Measurements from ENCODE around the gene ITIH6.
"Not testable (repeated sequence)": the region's sequence is repeated elsewhere in the genome, so short reads cannot be mapped to it uniquely, and the experiment has no call there.

ITIH6 gene, protein sequence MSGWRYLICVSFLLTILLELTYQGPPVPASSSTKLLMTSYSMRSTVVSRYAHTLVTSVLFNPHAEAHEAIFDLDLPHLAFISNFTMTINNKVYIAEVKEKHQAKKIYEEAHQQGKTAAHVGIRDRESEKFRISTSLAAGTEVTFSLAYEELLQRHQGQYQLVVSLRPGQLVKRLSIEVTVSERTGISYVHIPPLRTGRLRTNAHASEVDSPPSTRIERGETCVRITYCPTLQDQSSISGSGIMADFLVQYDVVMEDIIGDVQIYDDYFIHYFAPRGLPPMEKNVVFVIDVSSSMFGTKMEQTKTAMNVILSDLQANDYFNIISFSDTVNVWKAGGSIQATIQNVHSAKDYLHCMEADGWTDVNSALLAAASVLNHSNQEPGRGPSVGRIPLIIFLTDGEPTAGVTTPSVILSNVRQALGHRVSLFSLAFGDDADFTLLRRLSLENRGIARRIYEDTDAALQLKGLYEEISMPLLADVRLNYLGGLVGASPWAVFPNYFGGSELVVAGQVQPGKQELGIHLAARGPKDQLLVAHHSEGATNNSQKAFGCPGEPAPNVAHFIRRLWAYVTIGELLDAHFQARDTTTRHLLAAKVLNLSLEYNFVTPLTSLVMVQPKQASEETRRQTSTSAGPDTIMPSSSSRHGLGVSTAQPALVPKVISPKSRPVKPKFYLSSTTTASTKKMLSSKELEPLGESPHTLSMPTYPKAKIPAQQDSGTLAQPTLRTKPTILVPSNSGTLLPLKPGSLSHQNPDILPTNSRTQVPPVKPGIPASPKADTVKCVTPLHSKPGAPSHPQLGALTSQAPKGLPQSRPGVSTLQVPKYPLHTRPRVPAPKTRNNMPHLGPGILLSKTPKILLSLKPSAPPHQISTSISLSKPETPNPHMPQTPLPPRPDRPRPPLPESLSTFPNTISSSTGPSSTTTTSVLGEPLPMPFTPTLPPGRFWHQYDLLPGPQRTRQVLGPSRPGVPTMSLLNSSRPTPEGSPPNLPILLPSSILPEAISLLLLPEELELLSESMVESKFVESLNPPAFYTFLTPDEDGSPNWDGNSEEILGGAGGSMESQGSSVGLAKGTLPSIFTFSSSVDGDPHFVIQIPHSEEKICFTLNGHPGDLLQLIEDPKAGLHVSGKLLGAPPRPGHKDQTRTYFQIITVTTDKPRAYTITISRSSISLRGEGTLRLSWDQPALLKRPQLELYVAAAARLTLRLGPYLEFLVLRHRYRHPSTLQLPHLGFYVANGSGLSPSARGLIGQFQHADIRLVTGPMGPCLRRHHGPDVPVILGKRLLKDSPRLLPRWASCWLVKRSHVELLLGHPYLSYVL

DNA sequence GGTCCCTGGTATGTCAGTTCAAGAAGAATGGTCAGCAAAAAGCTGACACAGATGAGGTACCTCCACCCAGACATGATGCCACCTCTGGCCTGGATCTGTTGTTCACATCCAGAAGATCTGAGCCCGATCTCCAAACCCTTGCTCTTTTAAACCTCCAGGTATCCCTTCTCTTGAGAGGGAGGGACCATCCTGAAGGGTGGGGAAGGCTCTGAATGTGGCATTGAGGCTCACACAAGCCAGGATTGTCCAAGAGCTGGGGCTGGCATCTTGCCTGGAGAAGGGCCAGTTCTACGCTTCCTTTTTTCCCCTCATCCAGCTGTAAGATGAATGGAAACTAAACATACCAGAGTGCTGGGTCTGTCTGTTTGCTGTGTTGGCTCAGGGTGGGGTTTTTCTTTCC lies at the start of gene ITIH6:
Gene ITIH6 (minus strand): TSS at position 119 of the 400 bp plus-strand sequence. CDS start 45 bp downstream, at position 74.
- TF ChIP-seq, protein P1, sequence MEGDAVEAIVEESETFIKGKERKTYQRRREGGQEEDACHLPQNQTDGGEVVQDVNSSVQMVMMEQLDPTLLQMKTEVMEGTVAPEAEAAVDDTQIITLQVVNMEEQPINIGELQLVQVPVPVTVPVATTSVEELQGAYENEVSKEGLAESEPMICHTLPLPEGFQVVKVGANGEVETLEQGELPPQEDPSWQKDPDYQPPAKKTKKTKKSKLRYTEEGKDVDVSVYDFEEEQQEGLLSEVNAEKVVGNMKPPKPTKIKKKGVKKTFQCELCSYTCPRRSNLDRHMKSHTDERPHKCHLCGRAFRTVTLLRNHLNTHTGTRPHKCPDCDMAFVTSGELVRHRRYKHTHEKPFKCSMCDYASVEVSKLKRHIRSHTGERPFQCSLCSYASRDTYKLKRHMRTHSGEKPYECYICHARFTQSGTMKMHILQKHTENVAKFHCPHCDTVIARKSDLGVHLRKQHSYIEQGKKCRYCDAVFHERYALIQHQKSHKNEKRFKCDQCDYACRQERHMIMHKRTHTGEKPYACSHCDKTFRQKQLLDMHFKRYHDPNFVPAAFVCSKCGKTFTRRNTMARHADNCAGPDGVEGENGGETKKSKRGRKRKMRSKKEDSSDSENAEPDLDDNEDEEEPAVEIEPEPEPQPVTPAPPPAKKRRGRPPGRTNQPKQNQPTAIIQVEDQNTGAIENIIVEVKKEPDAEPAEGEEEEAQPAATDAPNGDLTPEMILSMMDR (IDR thresholded peaks at IDR 0.05; ENCODE audit: low read depth, low read length, missing control alignments) = no peak
- Histone ChIP-seq H3K4me3 (ENCODE audit: low read depth, low read length) (no peak within 1 kb of the TSS), H3K27ac (no peak within 1 kb of the TSS), H3K27me3 (replicated peaks) (no peaks in the 10 kb centered on the region), H3K36me3 (replicated peaks) (no peaks in the 10 kb centered on the region)
- in situ Hi-C loops (cut with HindIII; ENCODE audit: low pct_ligation_motif_present, low sequenced_read_pairs) = no loop called here
- DNase-seq = no peak

DNA sequence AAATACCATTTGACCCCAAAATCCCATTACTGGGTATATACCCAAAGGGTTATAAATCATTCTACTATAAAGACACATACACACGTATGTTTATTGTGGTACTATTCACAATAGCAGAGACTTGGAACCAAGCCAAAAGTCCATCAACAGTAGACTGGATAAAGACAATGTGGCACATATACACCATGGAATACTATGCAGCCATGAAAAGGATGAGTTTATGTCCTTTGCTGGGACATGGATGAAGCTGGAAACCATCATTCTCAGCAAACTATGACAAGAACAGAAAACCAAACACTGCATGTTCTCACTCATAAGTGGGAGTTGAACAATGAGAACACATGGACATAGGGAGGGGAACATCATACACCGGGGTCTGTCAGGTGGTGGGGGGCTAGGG lies 49.6 kb upstream of the ITIH6 start:
- H3K36me3 ChIP-seq (replicated peaks); H3K27me3 ChIP-seq (replicated peaks); DNase-seq; in situ Hi-C loops (cut with HindIII; ENCODE audit: low pct_ligation_motif_present, low sequenced_read_pairs); H3K4me3 ChIP-seq (ENCODE audit: low read depth, low read length); H3K27ac ChIP-seq: not testable (repeated sequence)

DNA sequence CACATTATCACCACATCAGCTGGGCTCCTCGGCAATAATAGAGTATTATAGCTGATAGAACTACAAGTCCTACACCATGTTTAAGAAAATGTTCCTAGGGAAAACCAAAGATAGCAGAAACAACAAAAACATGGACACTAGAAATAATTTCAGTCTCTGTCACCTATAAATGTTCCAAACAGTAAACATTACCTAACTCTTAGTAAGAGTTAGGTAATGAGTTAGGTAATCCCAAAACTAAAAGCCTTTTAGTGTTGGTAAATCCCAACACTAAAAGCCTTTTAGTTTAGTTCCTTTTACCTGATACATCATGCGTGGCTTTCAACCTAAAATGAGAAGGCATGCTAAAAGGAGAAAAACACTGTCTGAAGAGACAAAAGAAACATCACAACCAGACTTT lies 45.0 kb upstream of the ITIH6 start:
- in situ Hi-C loops (cut with HindIII; ENCODE audit: low pct_ligation_motif_present, low sequenced_read_pairs) = no loop called here
- no peaks in the 10 kb centered on the region for H3K27me3 ChIP-seq (replicated peaks)
- H3K36me3 ChIP-seq (replicated peaks) = no peaks in the 10 kb centered on the region
- H3K4me3 ChIP-seq (ENCODE audit: low read depth, low read length) = no peak overlapping the region
- no peak for DNase-seq
- H3K27ac ChIP-seq = no peak overlapping the region
- TF ChIP-seq, protein P1 (IDR thresholded peaks at IDR 0.05; ENCODE audit: low read depth, low read length, missing control alignments) = no peak

DNA sequence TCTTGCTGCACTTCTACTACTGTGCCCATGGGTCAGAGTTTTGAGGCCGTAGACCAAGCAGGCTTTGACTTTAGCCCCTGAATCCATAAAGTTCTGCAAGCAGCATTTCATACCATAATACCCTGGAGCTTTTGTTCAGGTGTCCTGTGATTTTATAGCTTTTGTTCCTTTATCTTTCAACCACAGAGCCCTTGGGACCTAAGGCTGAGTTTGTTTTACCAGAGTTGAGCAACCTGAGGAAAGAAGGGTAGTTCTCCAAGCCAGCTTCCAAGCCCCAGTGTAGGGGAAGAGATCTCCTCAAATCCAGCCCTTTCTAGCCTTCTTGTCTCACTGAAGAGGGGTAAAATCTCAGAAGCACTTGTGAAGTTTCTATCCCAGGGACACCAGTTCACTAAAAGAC lies 44.6 kb upstream of the ITIH6 start:
- Histone ChIP-seq H3K27me3 (replicated peaks) (no peaks in the 10 kb centered on the region), H3K27ac (no peak overlapping the region), H3K36me3 (replicated peaks) (no peaks in the 10 kb centered on the region), H3K4me3 (ENCODE audit: low read depth, low read length) (no peak overlapping the region)
- TF ChIP-seq, protein P1 (IDR thresholded peaks at IDR 0.05; ENCODE audit: low read depth, low read length, missing control alignments) = no peak
- in situ Hi-C loops (cut with HindIII; ENCODE audit: low pct_ligation_motif_present, low sequenced_read_pairs) = no loop called here
- no peak for DNase-seq

DNA sequence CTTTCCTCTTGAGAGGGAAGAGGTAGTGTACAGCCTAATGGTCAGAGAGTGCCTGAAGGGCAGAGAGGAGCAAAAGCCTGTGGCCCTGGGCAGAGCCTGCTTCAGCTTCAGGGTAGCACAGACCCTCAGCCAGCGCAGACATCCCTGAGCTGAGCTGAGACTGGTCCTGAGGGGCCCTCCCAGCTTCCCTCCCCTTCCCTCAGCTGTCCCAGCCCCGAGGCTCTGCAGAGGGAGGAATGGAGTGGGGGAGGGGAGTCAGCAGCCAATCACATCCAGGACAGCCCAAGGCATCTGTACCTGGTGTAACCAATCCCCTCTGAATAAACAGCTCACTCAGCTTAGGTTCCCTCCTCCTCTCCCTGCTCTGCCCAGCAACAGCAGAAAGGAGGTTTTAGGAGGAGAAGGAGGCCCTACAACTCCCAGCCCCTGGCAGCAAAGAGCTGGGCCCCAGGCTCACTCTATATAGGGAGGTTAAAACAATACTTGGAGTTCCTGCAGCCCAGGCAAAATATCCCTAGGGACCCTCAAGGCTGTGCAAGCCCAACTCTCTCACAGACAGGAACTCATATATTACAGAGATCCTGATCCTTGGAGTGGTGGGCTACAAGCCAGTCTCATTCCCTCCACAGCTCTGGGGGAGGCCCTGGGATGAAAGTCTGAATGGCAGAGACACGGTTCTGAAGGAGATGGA lies 43.3 kb upstream of the ITIH6 start:
- H3K27me3 ChIP-seq (replicated peaks); DNase-seq; H3K27ac ChIP-seq; in situ Hi-C loops (cut with HindIII; ENCODE audit: low pct_ligation_motif_present, low sequenced_read_pairs); H3K4me3 ChIP-seq (ENCODE audit: low read depth, low read length); H3K36me3 ChIP-seq (replicated peaks): not testable (repeated sequence)

DNA sequence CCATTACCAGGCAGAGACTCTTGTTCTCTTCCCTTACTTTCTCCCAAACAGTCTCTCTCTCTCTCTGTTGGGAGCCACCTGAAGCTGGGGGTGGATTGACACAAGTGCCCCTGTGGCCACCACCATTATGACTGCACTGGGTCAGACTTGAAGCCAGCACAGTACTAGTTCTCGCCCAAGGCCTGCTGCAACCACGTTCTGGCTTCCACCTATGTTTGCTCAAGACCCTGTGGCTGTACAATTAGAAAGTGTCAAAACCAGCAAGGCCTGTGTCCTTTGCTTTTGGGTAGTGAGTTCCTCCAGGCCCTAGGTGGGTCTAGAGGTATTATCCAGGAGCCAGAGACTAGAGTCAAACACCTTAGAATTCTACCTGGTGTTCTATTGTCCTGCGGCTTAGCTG lies 40.5 kb upstream of the ITIH6 start:
- Histone ChIP-seq H3K4me3 (ENCODE audit: low read depth, low read length) (no peak overlapping the region), H3K27me3 (replicated peaks) (no peaks in the 10 kb centered on the region), H3K36me3 (replicated peaks) (no peaks in the 10 kb centered on the region), H3K27ac (no peak overlapping the region)
- in situ Hi-C loops (cut with HindIII; ENCODE audit: low pct_ligation_motif_present, low sequenced_read_pairs) = no loop called here
- no peak for DNase-seq
- TF ChIP-seq, protein P1 (IDR thresholded peaks at IDR 0.05; ENCODE audit: low read depth, low read length, missing control alignments) = no peak
